OCI-LY7 (cell line): ENCODE measurements around the gene PCP4L1. TPM values are rescaled to one million over a fixed set of nuclear protein-coding genes. Genes with fewer than 3 reads are reported as not detected.

Experiments used
- BruUV-seq: library from RNA; stranded (reverse); fragments of 400-500 nt; replicated peaks from 2 replicates; lab custom pipeline; 2021; lab: Mats Ljungman, UMichigan
- CTCF ChIA-PET: fragments of 300-600 bp; sonication (Branson Sonifier 250); formaldehyde crosslinking; loops from one replicate; lab custom pipeline; 2022; ENCODE audit warnings: antibody characterized with exemption; ENCODE audit not compliant: unreplicated experiment; lab: Charles Lee
- POLR2A ChIA-PET: fragments of 300-600 bp; sonication (Branson Sonifier 250); formaldehyde crosslinking; loops from one replicate; lab custom pipeline; 2022; ENCODE audit warnings: antibody characterized with exemption; lab: Charles Lee
- DNase-seq: peaks from one replicate; pipeline ENCODE4 v3.0.0-alpha.2; 2015; ENCODE audit warnings: low spot score
- H2AFZ ChIP-seq: fragments of 200-600 bp; sonication (generic), shearing (Covaris generic); 2 replicates; pipeline ENCODE4 v1.6.1; 2014; ENCODE audit warnings: mild to moderate bottlenecking, antibody characterized with exemption, low read length, moderate library complexity
- H3K27ac ChIP-seq: fragments of 200-600 bp; sonication (generic); 2 replicates; pipeline ENCODE4 v1.5.1; 2014; ENCODE audit warnings: mixed run types, low read depth, mild to moderate bottlenecking, moderate library complexity, low read length, inconsistent platforms; ENCODE audit not compliant: poor library complexity, severe bottlenecking
- H3K36me3 ChIP-seq: fragments of 200-600 bp; sonication (generic); 2 replicates; pipeline ENCODE4 v1.6.1; 2014; ENCODE audit warnings: mild to moderate bottlenecking, antibody characterized with exemption, low read length, moderate library complexity, mixed read lengths; ENCODE audit not compliant: insufficient read depth
- H3K4me1 ChIP-seq: fragments of 200-600 bp; sonication (generic); 2 replicates; pipeline ENCODE4 v1.5.1; 2014; ENCODE audit warnings: mild to moderate bottlenecking, low read length; ENCODE audit not compliant: insufficient read depth, poor library complexity, severe bottlenecking
- H3K4me2 ChIP-seq: fragments of 200-600 bp; sonication (generic); 2 replicates; pipeline ENCODE4 v1.6.1; 2014; ENCODE audit warnings: mild to moderate bottlenecking, low read length
- H3K4me3 ChIP-seq: fragments of 200-600 bp; sonication (generic); 2 replicates; pipeline ENCODE4 v1.5.1; 2014; ENCODE audit warnings: mild to moderate bottlenecking, low read depth, low read length; ENCODE audit not compliant: poor library complexity, severe bottlenecking
- H3K79me2 ChIP-seq: fragments of 200-600 bp; sonication (generic); 2 replicates; pipeline ENCODE4 v1.6.1; 2016; ENCODE audit warnings: low read depth, mild to moderate bottlenecking, low read length, moderate library complexity, mixed read lengths; ENCODE audit not compliant: insufficient read depth
- H3K9me2 ChIP-seq: fragments of 200-600 bp; sonication (generic); 2 replicates; pipeline ENCODE4 v1.6.1; 2016; ENCODE audit warnings: mild to moderate bottlenecking, low read length, mixed read lengths; ENCODE audit not compliant: insufficient read depth
- H3K9me3 ChIP-seq: fragments of 200-600 bp; sonication (generic); 2 replicates; pipeline ENCODE4 v1.6.1; 2014; ENCODE audit warnings: mild to moderate bottlenecking, mixed run types, low read length, mixed read lengths
- H4K20me1 ChIP-seq: fragments of 200-600 bp; sonication (generic); 2 replicates; pipeline ENCODE4 v1.6.1; 2014; ENCODE audit warnings: mild to moderate bottlenecking, antibody characterized with exemption, low read length, moderate library complexity, mixed read lengths; ENCODE audit not compliant: insufficient read depth
- EZH2phosphoT487 ChIP-seq: fragments of 200-600 bp; sonication (generic); IDR thresholded peaks from 2 replicates; pipeline ENCODE4 v1.6.1; 2018; ENCODE audit warnings: low read depth, borderline replicate concordance, mild to moderate bottlenecking, mixed run types, antibody characterized with exemption, low read length, moderate library complexity, mixed read lengths
- intact Hi-C: fragments of 100-400 bp; cut with micrococcal nuclease; formaldehyde crosslinking; loops from one replicate; pipeline ENCODE4 v1.10.0; 2022; ENCODE audit not compliant: unreplicated experiment
- total RNA-seq, 2 experiments: library from RNA; depleted of rRNA in 1 of 2; stranded (reverse); fragments of >200 nt in 1 of 2; shearing (Covaris generic) in 1 of 2; gene quantifications; 2 replicates each; pipeline ENCODE4 v1.2.3, GENCODE V29; 2014 to 2022
- TF ChIP-seq, protein P1 (sequence below): fragments of 200-600 bp; sonication (generic); conservative IDR thresholded peaks from 2 replicates; pipeline ENCODE4 v1.5.1; 2014; ENCODE audit warnings: mild to moderate bottlenecking, antibody characterized with exemption, low read length, moderate library complexity, mixed read lengths

The PCP4L1 gene
- total RNA-seq, 2 experiments from 2014 or later: not detected

- Histone ChIP-seq H3K4me3 (no peak overlapping the region), H4K20me1 (no peaks in the 10 kb centered on the region), H3K9me2 (no peaks in the 10 kb centered on the region), H3K4me1 (peaks cover 41% of the 10 kb centered on the region), H2AFZ (no peak overlapping the region), H3K4me2 (no peak overlapping the region), H3K36me3 (peaks cover 50% of the 10 kb centered on the region), H3K79me2 (no peaks in the 10 kb centered on the region), H3K9me3 (no peaks in the 10 kb centered on the region), H3K27ac (no peak overlapping the region)
- TF ChIP-seq, protein P1, sequence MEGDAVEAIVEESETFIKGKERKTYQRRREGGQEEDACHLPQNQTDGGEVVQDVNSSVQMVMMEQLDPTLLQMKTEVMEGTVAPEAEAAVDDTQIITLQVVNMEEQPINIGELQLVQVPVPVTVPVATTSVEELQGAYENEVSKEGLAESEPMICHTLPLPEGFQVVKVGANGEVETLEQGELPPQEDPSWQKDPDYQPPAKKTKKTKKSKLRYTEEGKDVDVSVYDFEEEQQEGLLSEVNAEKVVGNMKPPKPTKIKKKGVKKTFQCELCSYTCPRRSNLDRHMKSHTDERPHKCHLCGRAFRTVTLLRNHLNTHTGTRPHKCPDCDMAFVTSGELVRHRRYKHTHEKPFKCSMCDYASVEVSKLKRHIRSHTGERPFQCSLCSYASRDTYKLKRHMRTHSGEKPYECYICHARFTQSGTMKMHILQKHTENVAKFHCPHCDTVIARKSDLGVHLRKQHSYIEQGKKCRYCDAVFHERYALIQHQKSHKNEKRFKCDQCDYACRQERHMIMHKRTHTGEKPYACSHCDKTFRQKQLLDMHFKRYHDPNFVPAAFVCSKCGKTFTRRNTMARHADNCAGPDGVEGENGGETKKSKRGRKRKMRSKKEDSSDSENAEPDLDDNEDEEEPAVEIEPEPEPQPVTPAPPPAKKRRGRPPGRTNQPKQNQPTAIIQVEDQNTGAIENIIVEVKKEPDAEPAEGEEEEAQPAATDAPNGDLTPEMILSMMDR: no peak
- TF ChIP-seq EZH2phosphoT487: no peak
- DNase-seq: no peak
- BruUV-seq: no TSS peak
- CTCF ChIA-PET: no interaction called here
- POLR2A ChIA-PET: interaction anchor here (0.7 kb wide), 2 partner anchors 11 to 438 kb away, joined by 3 to 4 read pairs; no protein-coding TSS in a partner anchor
- intact Hi-C loops: no loop called here
Observed at GRCh38 chr1:161214369-161214768, 44.2 kb upstream of the PCP4L1 start.

DNA sequence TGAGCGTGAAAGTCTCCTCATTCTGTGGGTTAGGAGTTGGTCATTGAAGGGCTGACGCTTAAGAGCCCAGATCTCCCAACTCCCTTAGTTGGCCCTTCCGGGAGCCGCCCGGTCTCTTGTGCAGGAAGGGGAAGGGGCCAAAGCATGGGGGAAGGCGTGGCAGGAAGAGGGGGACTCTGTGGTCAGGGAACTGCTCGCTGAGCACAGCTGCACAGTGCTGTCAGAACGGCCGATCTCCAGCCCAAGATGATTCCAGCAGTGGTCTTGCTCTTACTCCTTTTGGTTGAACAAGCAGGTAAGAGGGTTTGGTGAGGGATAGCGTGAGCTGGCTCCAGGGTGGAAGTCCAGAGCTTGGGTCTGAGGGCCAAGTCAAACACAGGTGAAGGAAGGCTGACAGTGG is 43.5 kb upstream of the PCP4L1 start, which contains the start of gene FCER1G:
Gene FCER1G, plus strand, starts transcription at position 220 of the 400 bp plus-strand sequence. Its CDS starts 27 bp downstream, at position 247.
- Histone ChIP-seq H3K9me2 (no peaks in the 10 kb centered on the region), H3K9me3 (no peaks in the 10 kb centered on the region), H3K4me1 (peaks cover 37% of the 10 kb centered on the region), H2AFZ (no peak within 1 kb of the TSS), H4K20me1 (no peaks in the 10 kb centered on the region), H3K27ac (no peak within 1 kb of the TSS), H3K36me3 (peaks cover 43% of the 10 kb centered on the region), H3K4me3 (no peak within 1 kb of the TSS), H3K4me2 (no peak within 1 kb of the TSS), H3K79me2 (no peaks in the 10 kb centered on the region)
- BruUV-seq: no TSS peak
- no peak for DNase-seq
- CTCF ChIA-PET: no interaction called here
- TF ChIP-seq, protein P1: no peak
- no peak for TF ChIP-seq EZH2phosphoT487
- POLR2A ChIA-PET: interaction anchor here (0.7 to 2.9 kb wide), 4 partner anchors 10 to 439 kb away, joined by 3 to 18 read pairs (median 4); partner anchors contain the start of genes NDUFS2 and TOMM40L
- intact Hi-C loops: no loop called here
